ENCODE data around the gene LGI4. TPM values are rescaled to one million over a fixed set of nuclear protein-coding genes. Genes with fewer than 3 reads are reported as not detected.

LGI4 gene
- polyA plus RNA-seq, 1 experiment = 0.25 TPM

GRCh38 chr19:35088131-35088913 is 46.5 kb downstream of the LGI4 start:
- H3K36me3 ChIP-seq (ENCODE audit: control insufficient read depth, insufficient read depth, low read length) = no peaks in the 10 kb centered on the region
- CTCF ChIA-PET = interaction anchor here (0.8 to 5.1 kb wide), 5 partner anchors 21 to 44 kb away, joined by 3 to 43 read pairs (median 6); no protein-coding TSS in a partner anchor
- peak; percentile 41 for DNase-seq (ENCODE audit: low read depth)
- POLR2A ChIA-PET = no interaction called here
- H3K27me3 ChIP-seq (ENCODE audit: control insufficient read depth, insufficient read depth, low read length) = no peaks in the 10 kb centered on the region
- no peak for TF ChIP-seq CTCF (IDR thresholded peaks at IDR 0.05; ENCODE audit: insufficient read depth, low read depth, low read length)
- no peak overlapping the region for H3K4me3 ChIP-seq (ENCODE audit: low read depth, low read length)

GRCh38 chr19:35087393-35087792 is 47.5 kb downstream of the LGI4 start:
- CTCF ChIA-PET = interaction anchor here (0.5 to 5.1 kb wide), 10 partner anchors 15 to 1339 kb away, joined by 3 to 43 read pairs (median 4); partner anchors contain the start of gene LGI4

GRCh38 chr19:35086455-35086854 is 48.4 kb downstream of the LGI4 start:
- Histone ChIP-seq H3K4me3 (ENCODE audit: low read depth, low read length) (no peak overlapping the region), H3K36me3 (ENCODE audit: control insufficient read depth, insufficient read depth, low read length) (no peaks in the 10 kb centered on the region), H3K27me3 (ENCODE audit: control insufficient read depth, insufficient read depth, low read length) (no peaks in the 10 kb centered on the region)
- DNase-seq (ENCODE audit: low read depth) = no peak
- TF ChIP-seq CTCF (IDR thresholded peaks at IDR 0.05; ENCODE audit: insufficient read depth, low read depth, low read length) = no peak
- CTCF ChIA-PET = interaction anchor here (0.9 to 5.1 kb wide), 6 partner anchors 14 to 114 kb away, joined by 3 to 43 read pairs (median 10); partner anchors contain the start of gene LGI4
- POLR2A ChIA-PET = no interaction called here

More at GRCh38 chr19:35087393-35087792, 47.5 kb downstream of the LGI4 start:
- H3K27me3 ChIP-seq (ENCODE audit: control insufficient read depth, insufficient read depth, low read length) = no peaks in the 10 kb centered on the region
- H3K4me3 ChIP-seq (ENCODE audit: low read depth, low read length) = no peak overlapping the region
- POLR2A ChIA-PET = no interaction called here
- TF ChIP-seq CTCF (IDR thresholded peaks at IDR 0.05; ENCODE audit: insufficient read depth, low read depth, low read length) = no peak
- no peak for DNase-seq (ENCODE audit: low read depth)
- H3K36me3 ChIP-seq (ENCODE audit: control insufficient read depth, insufficient read depth, low read length) = no peaks in the 10 kb centered on the region

GRCh38 chr19:35085947-35086346 is 48.9 kb downstream of the LGI4 start:
- no peak for TF ChIP-seq CTCF (IDR thresholded peaks at IDR 0.05; ENCODE audit: insufficient read depth, low read depth, low read length)
- CTCF ChIA-PET = interaction anchor here (0.9 to 5.1 kb wide), 6 partner anchors 19 to 113 kb away, joined by 3 to 43 read pairs (median 10); partner anchors contain the start of gene LGI4
- no peak overlapping the region for H3K4me3 ChIP-seq (ENCODE audit: low read depth, low read length)
- no peaks in the 10 kb centered on the region for H3K36me3 ChIP-seq (ENCODE audit: control insufficient read depth, insufficient read depth, low read length)
- DNase-seq (ENCODE audit: low read depth) = no peak
- H3K27me3 ChIP-seq (ENCODE audit: control insufficient read depth, insufficient read depth, low read length) = no peaks in the 10 kb centered on the region
- POLR2A ChIA-PET = no interaction called here

- Histone ChIP-seq H3K36me3 (ENCODE audit: control insufficient read depth, insufficient read depth, low read length) (no peaks in the 10 kb centered on the region), H3K4me3 (ENCODE audit: low read depth, low read length) (no peak overlapping the region), H3K27me3 (ENCODE audit: control insufficient read depth, insufficient read depth, low read length) (no peaks in the 10 kb centered on the region)
- DNase-seq (ENCODE audit: low read depth) = no peak
- TF ChIP-seq CTCF (IDR thresholded peaks at IDR 0.05; ENCODE audit: insufficient read depth, low read depth, low read length) = no peak
- POLR2A ChIA-PET = no interaction called here
- CTCF ChIA-PET = interaction anchor here (1.0 to 5.1 kb wide), 2 partner anchors 17 to 112 kb away, joined by 4 to 43 read pairs; no protein-coding TSS in a partner anchor
These were observed 50.4 kb downstream of the LGI4 start for GRCh38 chr19:35084509-35084762.

Data from BJ (cell line).